HG02852 (cell line): ENCODE measurements around the gene GPX6.
"Not testable (repeated sequence)": the region's sequence is repeated elsewhere in the genome, so short reads cannot be mapped to it uniquely, and the experiment has no call there.

ENCODE experiments used
- ATAC-seq: cut with Tn5 transposase; IDR thresholded peaks from one replicate; pipeline ENCODE4 v1.9.1; 2021; ENCODE audit warnings: mild to moderate bottlenecking, moderate library complexity; ENCODE audit not compliant: unreplicated experiment

Gene GPX6

GRCh38 chr6:28515676-28516075 is at the start of gene GPX6:
Gene GPX6 (minus strand): TSS chr6:28515793. CDS start chr6:28515743, 50 bp downstream.
- no peak for ATAC-seq

- no peak for ATAC-seq
Observed at GRCh38 chr6:28563430-28564095, 48.0 kb upstream of the GPX6 start.

- no peak for ATAC-seq
Observed at GRCh38 chr6:28558629-28559028, 43.0 kb upstream of the GPX6 start.

- no peak for ATAC-seq
Observed at GRCh38 chr6:28555136-28555535, 39.5 kb upstream of the GPX6 start.

GRCh38 chr6:28553986-28554881 is 38.6 kb upstream of the GPX6 start:
- no peak for ATAC-seq

- no peak for ATAC-seq
Observed at GRCh38 chr6:28553384-28553985, 37.9 kb upstream of the GPX6 start.

- no peak for ATAC-seq
Observed at GRCh38 chr6:28551891-28552666, 36.5 kb upstream of the GPX6 start.

GRCh38 chr6:28547003-28547402 is 31.4 kb upstream of the GPX6 start:
- not testable (repeated sequence) for ATAC-seq

GRCh38 chr6:28545955-28546354 is 30.4 kb upstream of the GPX6 start:
- ATAC-seq, result no peak

GRCh38 chr6:28543651-28544610 is 28.3 kb upstream of the GPX6 start:
- no peak for ATAC-seq

GRCh38 chr6:28542440-28543296 is 27.1 kb upstream of the GPX6 start:
- no peak for ATAC-seq

GRCh38 chr6:28541996-28542395 is 26.4 kb upstream of the GPX6 start:
- no peak for ATAC-seq

GRCh38 chr6:28537509-28538140 is 22.0 kb upstream of the GPX6 start:
- ATAC-seq, result no peak

GRCh38 chr6:28537065-28537464 is 21.5 kb upstream of the GPX6 start:
- no peak for ATAC-seq

- no peak for ATAC-seq
Observed at GRCh38 chr6:28534875-28535274, 19.3 kb upstream of the GPX6 start.

- ATAC-seq, result no peak
Observed at GRCh38 chr6:28534306-28534705, 18.7 kb upstream of the GPX6 start.

- ATAC-seq, result no peak
Observed at GRCh38 chr6:28531479-28532128, 16.0 kb upstream of the GPX6 start.

GRCh38 chr6:28530777-28531176 is 15.2 kb upstream of the GPX6 start:
- no peak for ATAC-seq
